Hepatocyte (in vitro differentiated cells): Measurements from ENCODE around the gene LINC00237. TPM values are rescaled to one million over a fixed set of nuclear protein-coding genes. Genes with fewer than 3 reads are reported as not detected.

Source experiments
- DNase-seq: peaks from one replicate; pipeline ENCODE4 v3.0.0-alpha.2; 2016; ENCODE audit warnings: low spot score
- H2AFZ ChIP-seq: fragments of 200-600 bp; sonication (generic); 2 replicates; pipeline ENCODE4 v1.6.0; 2016; ENCODE audit warnings: antibody characterized with exemption, mild to moderate bottlenecking
- H3K27ac ChIP-seq: fragments of 200-600 bp; sonication (generic); 2 replicates; pipeline ENCODE4 v1.5.1; 2016; ENCODE audit warnings: mild to moderate bottlenecking
- H3K27me3 ChIP-seq: fragments of 200-600 bp; sonication (generic); 2 replicates; pipeline ENCODE4 v1.6.1; 2016
- H3K36me3 ChIP-seq: fragments of 200-600 bp; sonication (generic); replicated peaks from 2 replicates; pipeline ENCODE4 v1.5.1; 2016; ENCODE audit warnings: low read depth; ENCODE audit not compliant: insufficient read depth
- H3K4me1 ChIP-seq: fragments of 200-600 bp; sonication (generic); 2 replicates; pipeline ENCODE4 v1.5.1; 2016; ENCODE audit warnings: mild to moderate bottlenecking, moderate library complexity; ENCODE audit not compliant: insufficient read depth
- H3K4me2 ChIP-seq: fragments of 200-600 bp; sonication (generic); 2 replicates; pipeline ENCODE4 v1.6.0; 2016
- H3K4me3 ChIP-seq: fragments of 200-600 bp; sonication (generic); 2 replicates; pipeline ENCODE4 v1.5.1; 2016; ENCODE audit warnings: mild to moderate bottlenecking
- H3K79me2 ChIP-seq: fragments of 200-600 bp; sonication (generic); 2 replicates; pipeline ENCODE4 v1.6.0; 2017; ENCODE audit warnings: mild to moderate bottlenecking
- H3K9me2 ChIP-seq: fragments of 200-600 bp; sonication (generic); replicated peaks from 2 replicates; pipeline ENCODE4 v1.6.0; 2017; ENCODE audit warnings: mild to moderate bottlenecking; ENCODE audit not compliant: insufficient read depth
- H3K9me3 ChIP-seq: fragments of 200-600 bp; sonication (generic); 2 replicates; pipeline ENCODE4 v1.5.1; 2016; ENCODE audit warnings: low read depth, mild to moderate bottlenecking
- H4K20me1 ChIP-seq: fragments of 200-600 bp; sonication (generic); 2 replicates; pipeline ENCODE4 v1.6.0; 2016; ENCODE audit warnings: mild to moderate bottlenecking; ENCODE audit not compliant: insufficient read depth, poor library complexity, severe bottlenecking
- EZH2 ChIP-seq: fragments of 200-600 bp; sonication (generic); IDR thresholded peaks from 2 replicates; pipeline ENCODE4 v1.6.1; 2016; ENCODE audit warnings: antibody characterized with exemption, mild to moderate bottlenecking, borderline replicate concordance
- EZH2phosphoT487 ChIP-seq: fragments of 200-600 bp; sonication (generic); IDR thresholded peaks from one replicate; pipeline ENCODE4 v1.6.1; 2018; ENCODE audit warnings: antibody characterized with exemption, mild to moderate bottlenecking, low read depth, moderate library complexity; ENCODE audit not compliant: unreplicated experiment, severe bottlenecking
- WGBS: methylation state at CpG from one replicate; pipeline ENCODE4 v1.1.6; 2016; ENCODE audit warnings: low lambda C conversion rate; ENCODE audit errors: missing lambda C conversion rate; 5-methylcytosine and 5-hydroxymethylcytosine counted together
- polyA plus RNA-seq: library from polyadenylated mRNA; unstranded; fragments of >200 nt; fragmentation: Nextera tagmentation; extraction: Ambion mirVana; gene quantifications from 2 replicates; pipeline ENCODE4 v1.2.1, GENCODE V29; 2016
- total RNA-seq: library from RNA; depleted of rRNA; stranded (reverse); fragments of >200 nt; gene quantifications from 2 replicates; pipeline ENCODE4 v1.2.3, GENCODE V29; 2014
- TF ChIP-seq, protein P1 (sequence below): fragments of 200-600 bp; sonication (generic); IDR thresholded peaks from 2 replicates; pipeline ENCODE4 v1.5.1; 2016; ENCODE audit warnings: antibody characterized with exemption, mild to moderate bottlenecking; ENCODE audit not compliant: poor library complexity

LINC00237 gene
- total and polyA plus RNA-seq, 2 experiments from 2014 or later, result not detected

DNA sequence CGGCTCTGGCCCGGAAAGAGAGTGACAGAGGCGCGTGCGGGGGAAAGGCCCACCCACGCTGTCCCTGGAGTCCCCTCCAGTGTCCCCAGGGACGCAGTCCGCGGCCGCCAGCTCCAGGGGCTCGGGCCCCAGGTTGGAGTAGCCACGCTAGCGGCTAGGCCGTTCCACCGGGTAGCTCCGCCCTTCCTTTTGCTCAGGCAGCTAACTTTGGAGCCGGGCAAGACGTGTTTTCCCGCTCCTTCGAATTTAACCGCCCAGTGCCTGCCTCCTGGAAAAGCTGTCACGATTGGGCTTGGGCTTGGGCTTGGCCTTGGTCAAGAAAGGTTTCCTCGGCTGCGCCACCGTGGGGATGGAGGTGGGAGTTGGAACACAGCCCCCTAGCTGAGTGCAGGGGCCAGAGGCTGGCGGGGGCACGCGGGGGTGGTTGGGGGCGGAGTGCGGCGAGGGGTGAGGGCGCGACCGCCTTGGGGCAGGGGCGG, 4.7 kb downstream of the LINC00237 start:
- peak; percentile 12 for DNase-seq
- Histone ChIP-seq H3K27ac (no peak overlapping the region), H3K4me3 (no peak overlapping the region)

GRCh38 chr20:21100578-21101452, 5.3 kb downstream of the LINC00237 start:
- Histone ChIP-seq H3K27ac (no peak overlapping the region), H3K36me3 (no peaks in the 10 kb centered on the region), H3K27me3 (peaks cover 100% of the 10 kb centered on the region), H3K79me2 (no peaks in the 10 kb centered on the region), H3K4me3 (no peak overlapping the region), H4K20me1 (no peaks in the 10 kb centered on the region), H3K4me2 (peak overlapping the region; percentile 76), H2AFZ (peak overlapping the region; percentile 42), H3K4me1 (peaks cover 27% of the 10 kb centered on the region), H3K9me2 (no peaks in the 10 kb centered on the region), H3K9me3 (no peaks in the 10 kb centered on the region)
- 2% methylated on average over 44 of the region's 64 CpGs for WGBS
- no peak for DNase-seq
- TF ChIP-seq EZH2 (peak; percentile 99), EZH2phosphoT487 (peak; percentile 95)
- TF ChIP-seq, protein P1, sequence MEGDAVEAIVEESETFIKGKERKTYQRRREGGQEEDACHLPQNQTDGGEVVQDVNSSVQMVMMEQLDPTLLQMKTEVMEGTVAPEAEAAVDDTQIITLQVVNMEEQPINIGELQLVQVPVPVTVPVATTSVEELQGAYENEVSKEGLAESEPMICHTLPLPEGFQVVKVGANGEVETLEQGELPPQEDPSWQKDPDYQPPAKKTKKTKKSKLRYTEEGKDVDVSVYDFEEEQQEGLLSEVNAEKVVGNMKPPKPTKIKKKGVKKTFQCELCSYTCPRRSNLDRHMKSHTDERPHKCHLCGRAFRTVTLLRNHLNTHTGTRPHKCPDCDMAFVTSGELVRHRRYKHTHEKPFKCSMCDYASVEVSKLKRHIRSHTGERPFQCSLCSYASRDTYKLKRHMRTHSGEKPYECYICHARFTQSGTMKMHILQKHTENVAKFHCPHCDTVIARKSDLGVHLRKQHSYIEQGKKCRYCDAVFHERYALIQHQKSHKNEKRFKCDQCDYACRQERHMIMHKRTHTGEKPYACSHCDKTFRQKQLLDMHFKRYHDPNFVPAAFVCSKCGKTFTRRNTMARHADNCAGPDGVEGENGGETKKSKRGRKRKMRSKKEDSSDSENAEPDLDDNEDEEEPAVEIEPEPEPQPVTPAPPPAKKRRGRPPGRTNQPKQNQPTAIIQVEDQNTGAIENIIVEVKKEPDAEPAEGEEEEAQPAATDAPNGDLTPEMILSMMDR, result no peak

More for the DNA sequence above, 4.7 kb downstream of the LINC00237 start:
- TF ChIP-seq EZH2, result no peak
- TF ChIP-seq EZH2phosphoT487, result peak; percentile 3
- Histone ChIP-seq H3K79me2 (no peaks in the 10 kb centered on the region), H3K9me3 (no peaks in the 10 kb centered on the region), H3K9me2 (no peaks in the 10 kb centered on the region), H3K4me1 (peaks cover 27% of the 10 kb centered on the region), H3K27me3 (peaks cover 100% of the 10 kb centered on the region), H3K36me3 (no peaks in the 10 kb centered on the region), H2AFZ (peak overlapping the region; percentile 15), H4K20me1 (no peaks in the 10 kb centered on the region), H3K4me2 (peak overlapping the region; percentile 76)
- WGBS, result 1% methylated on average over 25 of the region's 35 CpGs

DNA sequence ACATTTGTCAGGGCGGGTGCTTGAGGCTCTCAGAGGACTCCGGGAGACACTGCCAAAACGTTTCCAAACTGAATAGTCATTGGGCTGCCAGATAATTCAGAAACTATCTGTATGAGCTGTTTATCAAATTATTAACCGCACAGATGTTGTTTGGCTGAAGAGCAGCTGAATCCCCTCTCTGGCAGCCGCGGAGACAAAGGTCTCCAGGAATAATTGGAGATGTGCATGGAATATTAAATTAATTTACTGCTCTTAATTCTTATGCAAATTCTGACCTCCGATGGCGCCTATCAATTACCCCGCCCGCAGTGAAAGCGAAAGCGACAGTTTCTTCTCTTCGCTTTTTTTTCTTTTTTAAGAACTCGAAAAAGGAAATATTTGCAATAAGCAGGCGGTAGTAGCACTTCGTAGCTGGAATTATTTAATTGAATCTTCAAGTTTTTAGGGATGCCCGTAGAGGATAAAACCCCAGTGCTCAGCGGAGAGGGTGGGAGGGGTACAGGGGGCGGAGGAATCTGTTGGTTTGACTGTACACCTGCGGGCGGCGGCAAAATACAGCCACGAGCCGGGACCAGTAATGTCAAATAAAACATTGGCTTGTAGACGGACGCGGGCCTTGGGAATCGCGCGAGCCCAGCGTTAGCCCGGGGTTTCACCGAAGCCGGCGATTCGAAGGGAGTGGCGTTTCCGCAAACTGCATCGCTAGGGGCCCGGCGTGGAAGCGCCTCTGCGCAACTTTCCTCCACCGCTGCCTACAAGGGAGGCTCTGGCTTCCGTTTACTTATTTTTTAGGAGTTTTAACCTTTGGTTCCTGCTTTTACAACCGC, 6.2 kb downstream of the LINC00237 start:
- WGBS, result 1% methylated on average over 45 of the region's 46 CpGs
- H3K9me2 ChIP-seq, result no peaks in the 10 kb centered on the region
- H4K20me1 ChIP-seq, result no peaks in the 10 kb centered on the region
- TF ChIP-seq EZH2 (no peak), EZH2phosphoT487 (peak; percentile 49)
- TF ChIP-seq, protein P1, result no peak
- H3K4me1 ChIP-seq, result peaks cover 27% of the 10 kb centered on the region
- H3K27me3 ChIP-seq, result peaks cover 100% of the 10 kb centered on the region
- H3K36me3 ChIP-seq, result no peaks in the 10 kb centered on the region
- H3K4me2 ChIP-seq, result peak overlapping the region; percentile 76
- peak; percentile 19 for DNase-seq
- H3K79me2 ChIP-seq, result no peaks in the 10 kb centered on the region
- H3K9me3 ChIP-seq, result no peaks in the 10 kb centered on the region
- H3K27ac ChIP-seq, result no peak overlapping the region
- peak overlapping the region; percentile 42 for H2AFZ ChIP-seq
- H3K4me3 ChIP-seq, result no peak overlapping the region
